Bronchial epithelial cell (primary cell): ENCODE data around the gene ACOXL. TPM values are rescaled to one million over a fixed set of nuclear protein-coding genes. Genes with fewer than 3 reads are reported as not detected.

ENCODE experiments used
- DNase-seq: peaks from one replicate; pipeline ENCODE4 v3.0.0-alpha.2; 2010; ENCODE audit warnings: low read depth
- FAIRE-seq: peaks from 2 replicates; lab custom pipeline; 2011; peaks lifted over from hg19 to GRCh38; lab: Jason Lieb, UNC
- H3K27me3 ChIP-seq: 2 replicates; pipeline ENCODE4 v1.5.1; 2011; ENCODE audit warnings: low read length; ENCODE audit not compliant: control insufficient read depth, insufficient read depth
- H3K36me3 ChIP-seq: 2 replicates; pipeline ENCODE4 v1.5.1; 2011; ENCODE audit warnings: low read length; ENCODE audit not compliant: control insufficient read depth, insufficient read depth
- H3K4me3 ChIP-seq: 2 replicates; pipeline ENCODE4 v1.5.1; 2011; ENCODE audit warnings: mild to moderate bottlenecking, low read depth, low read length, control low read depth
- total RNA-seq: library from RNA; depleted of rRNA; stranded (reverse); fragments of >200 nt; gene quantifications from 2 replicates; pipeline ENCODE4 v1.2.1, GENCODE V29; 2014
- TF ChIP-seq, protein P1 (sequence below): IDR thresholded peaks from 2 replicates; pipeline ENCODE4 v1.5.1; 2011; ENCODE audit warnings: mild to moderate bottlenecking, moderate library complexity, low read length, control low read depth, inconsistent platforms; ENCODE audit not compliant: insufficient read depth, severe bottlenecking

ACOXL gene
- total RNA-seq, 1 donor from 2014 or later: not detected

DNA sequence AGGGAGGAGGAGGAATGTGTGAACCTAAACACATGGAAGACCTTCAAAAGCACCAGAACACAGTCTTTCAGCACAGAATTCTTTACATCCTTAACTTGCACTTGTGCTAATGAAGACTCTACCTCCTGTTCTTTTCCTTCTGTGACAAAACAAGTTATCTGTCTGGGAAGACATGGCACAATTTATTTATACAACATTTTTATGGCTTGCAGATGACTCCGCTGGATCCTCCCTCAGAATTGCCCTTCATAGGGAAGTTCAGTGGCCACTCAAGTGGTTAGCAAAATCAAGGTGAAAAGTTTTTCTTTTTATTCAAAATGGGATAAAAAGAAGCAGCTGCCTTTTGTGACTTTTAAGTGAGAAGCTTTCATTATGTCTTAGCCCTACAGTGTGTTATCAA, 409.7 kb downstream of the ACOXL start:
- Histone ChIP-seq H3K36me3 (no peaks in the 10 kb centered on the region), H3K27me3 (no peaks in the 10 kb centered on the region), H3K4me3 (no peak overlapping the region)
- FAIRE-seq: no peak
- TF ChIP-seq, protein P1, sequence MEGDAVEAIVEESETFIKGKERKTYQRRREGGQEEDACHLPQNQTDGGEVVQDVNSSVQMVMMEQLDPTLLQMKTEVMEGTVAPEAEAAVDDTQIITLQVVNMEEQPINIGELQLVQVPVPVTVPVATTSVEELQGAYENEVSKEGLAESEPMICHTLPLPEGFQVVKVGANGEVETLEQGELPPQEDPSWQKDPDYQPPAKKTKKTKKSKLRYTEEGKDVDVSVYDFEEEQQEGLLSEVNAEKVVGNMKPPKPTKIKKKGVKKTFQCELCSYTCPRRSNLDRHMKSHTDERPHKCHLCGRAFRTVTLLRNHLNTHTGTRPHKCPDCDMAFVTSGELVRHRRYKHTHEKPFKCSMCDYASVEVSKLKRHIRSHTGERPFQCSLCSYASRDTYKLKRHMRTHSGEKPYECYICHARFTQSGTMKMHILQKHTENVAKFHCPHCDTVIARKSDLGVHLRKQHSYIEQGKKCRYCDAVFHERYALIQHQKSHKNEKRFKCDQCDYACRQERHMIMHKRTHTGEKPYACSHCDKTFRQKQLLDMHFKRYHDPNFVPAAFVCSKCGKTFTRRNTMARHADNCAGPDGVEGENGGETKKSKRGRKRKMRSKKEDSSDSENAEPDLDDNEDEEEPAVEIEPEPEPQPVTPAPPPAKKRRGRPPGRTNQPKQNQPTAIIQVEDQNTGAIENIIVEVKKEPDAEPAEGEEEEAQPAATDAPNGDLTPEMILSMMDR: no peak
- DNase-seq: no peak

DNA sequence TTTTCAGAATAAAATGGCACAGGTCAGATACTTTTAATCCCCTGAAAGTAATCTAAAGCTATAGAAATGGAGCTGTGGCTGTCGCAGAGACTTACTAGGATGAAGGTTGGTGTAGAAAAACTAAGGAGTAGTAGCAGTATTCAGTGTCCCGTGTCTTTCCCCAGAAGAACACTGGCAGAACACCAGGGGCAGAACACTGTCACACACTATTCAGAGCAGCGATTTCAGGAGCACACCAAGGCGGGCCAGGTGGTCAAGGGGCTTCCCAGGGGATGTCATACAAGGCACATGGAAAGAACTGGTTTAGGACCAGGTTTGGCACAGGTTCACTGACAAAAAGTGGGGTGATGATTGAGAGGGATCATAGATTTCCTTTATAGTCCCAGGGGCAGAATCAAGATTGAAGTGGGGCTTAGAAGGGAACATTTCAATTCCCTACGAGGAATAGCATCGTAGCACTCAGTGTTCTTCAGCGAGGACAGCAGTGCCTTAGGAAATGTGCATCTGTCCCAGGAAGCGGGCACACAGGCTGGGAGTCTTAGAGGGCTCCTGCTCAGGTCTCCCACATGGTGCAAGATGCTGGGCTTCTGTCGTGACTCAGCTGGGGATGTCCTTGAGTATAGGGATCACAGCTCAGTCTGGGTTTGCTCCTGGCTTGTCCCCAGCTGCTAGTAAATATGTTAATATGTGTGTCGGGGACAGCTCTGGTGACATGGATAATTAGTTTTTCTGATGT, 410.9 kb downstream of the ACOXL start:
- DNase-seq: no peak

DNA sequence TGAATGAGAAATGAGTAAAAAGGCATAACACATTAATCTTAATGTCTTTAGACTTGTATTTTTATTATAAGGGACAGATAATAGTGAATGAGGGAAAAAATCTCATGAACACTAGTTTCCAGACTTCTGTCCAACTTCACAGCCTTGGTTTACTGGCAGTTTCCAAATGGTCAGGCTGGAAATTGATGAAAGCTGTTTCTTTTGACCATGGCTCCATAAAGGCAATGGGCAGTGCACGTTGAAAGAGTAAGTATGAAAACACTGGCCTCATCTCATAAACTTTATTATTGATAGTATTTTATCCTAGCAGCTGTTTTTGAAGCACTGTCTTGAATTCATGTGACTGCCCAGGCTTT, 411.4 kb downstream of the ACOXL start:
- FAIRE-seq (no peak), DNase-seq (no peak)
- TF ChIP-seq, protein P1: no peak
- Histone ChIP-seq H3K36me3 (no peaks in the 10 kb centered on the region), H3K4me3 (no peak overlapping the region), H3K27me3 (no peaks in the 10 kb centered on the region)

More for the DNA sequence above, 410.9 kb downstream of the ACOXL start:
- TF ChIP-seq, protein P1: no peak
- H3K36me3 ChIP-seq: no peaks in the 10 kb centered on the region
- FAIRE-seq: no peak
- no peak overlapping the region for H3K4me3 ChIP-seq
- no peaks in the 10 kb centered on the region for H3K27me3 ChIP-seq

DNA sequence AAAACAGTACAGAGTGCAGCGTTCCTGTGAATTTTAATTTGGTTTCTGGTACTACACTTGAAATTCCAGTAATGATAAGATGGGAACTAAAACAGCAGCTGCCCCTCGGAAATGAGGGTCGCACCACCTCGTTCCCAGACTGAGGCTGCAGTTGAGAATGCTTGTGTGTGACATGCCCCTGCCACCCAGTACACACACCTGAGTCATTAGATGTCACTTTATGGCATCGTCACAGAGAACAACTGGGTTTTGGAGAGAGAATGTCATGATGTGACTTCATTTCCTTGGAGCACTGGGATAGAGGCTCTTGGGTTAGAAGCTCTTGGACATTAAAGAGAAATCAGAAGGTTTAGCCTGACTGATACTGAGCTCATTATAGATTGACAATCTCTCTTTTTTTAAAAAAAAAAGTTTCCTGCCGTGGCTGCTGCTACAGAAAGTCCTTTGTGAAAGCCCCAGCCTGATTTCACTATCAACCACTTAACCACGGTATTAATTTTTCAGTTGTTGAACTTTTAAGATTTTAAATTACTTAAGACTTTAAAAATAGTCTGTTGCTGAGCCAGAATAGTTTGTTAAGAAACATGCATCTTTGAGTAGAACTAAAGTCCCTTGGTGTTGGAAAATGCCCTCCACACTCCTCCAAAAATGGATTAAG, 412.9 kb downstream of the ACOXL start:
- FAIRE-seq (no peak), DNase-seq (no peak)
- TF ChIP-seq, protein P1: no peak
- no peaks in the 10 kb centered on the region for H3K27me3 ChIP-seq
- H3K4me3 ChIP-seq: no peak overlapping the region
- no peaks in the 10 kb centered on the region for H3K36me3 ChIP-seq

DNA sequence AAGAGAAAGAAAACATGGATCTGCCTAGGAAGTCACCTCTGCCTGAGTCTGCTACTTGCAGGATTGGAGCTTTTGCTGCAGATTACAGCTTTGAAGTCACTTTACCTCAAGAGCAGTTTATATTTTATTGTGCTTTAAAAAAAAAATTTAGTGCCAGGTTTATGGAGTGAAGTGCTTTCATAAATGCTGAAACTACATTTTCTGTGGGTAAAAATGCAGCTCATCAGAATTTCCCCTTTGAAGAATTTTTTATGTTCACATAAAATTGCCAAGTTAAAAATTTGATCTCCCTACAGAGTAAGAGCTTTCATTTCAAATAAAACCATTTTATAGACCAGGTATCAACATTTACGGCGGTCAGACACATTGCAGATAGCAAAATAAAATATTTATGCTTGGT, 413.6 kb downstream of the ACOXL start:
- Histone ChIP-seq H3K27me3 (no peaks in the 10 kb centered on the region), H3K36me3 (no peaks in the 10 kb centered on the region)

More for the DNA sequence above, 413.6 kb downstream of the ACOXL start:
- TF ChIP-seq, protein P1: no peak
- FAIRE-seq (no peak), DNase-seq (no peak)
- H3K4me3 ChIP-seq: no peak overlapping the region
